ENCODE results near the gene FZD2.
"Not testable (repeated sequence)": the region's sequence is repeated elsewhere in the genome, so short reads cannot be mapped to it uniquely, and the experiment has no call there.

Gene FZD2

DNA sequence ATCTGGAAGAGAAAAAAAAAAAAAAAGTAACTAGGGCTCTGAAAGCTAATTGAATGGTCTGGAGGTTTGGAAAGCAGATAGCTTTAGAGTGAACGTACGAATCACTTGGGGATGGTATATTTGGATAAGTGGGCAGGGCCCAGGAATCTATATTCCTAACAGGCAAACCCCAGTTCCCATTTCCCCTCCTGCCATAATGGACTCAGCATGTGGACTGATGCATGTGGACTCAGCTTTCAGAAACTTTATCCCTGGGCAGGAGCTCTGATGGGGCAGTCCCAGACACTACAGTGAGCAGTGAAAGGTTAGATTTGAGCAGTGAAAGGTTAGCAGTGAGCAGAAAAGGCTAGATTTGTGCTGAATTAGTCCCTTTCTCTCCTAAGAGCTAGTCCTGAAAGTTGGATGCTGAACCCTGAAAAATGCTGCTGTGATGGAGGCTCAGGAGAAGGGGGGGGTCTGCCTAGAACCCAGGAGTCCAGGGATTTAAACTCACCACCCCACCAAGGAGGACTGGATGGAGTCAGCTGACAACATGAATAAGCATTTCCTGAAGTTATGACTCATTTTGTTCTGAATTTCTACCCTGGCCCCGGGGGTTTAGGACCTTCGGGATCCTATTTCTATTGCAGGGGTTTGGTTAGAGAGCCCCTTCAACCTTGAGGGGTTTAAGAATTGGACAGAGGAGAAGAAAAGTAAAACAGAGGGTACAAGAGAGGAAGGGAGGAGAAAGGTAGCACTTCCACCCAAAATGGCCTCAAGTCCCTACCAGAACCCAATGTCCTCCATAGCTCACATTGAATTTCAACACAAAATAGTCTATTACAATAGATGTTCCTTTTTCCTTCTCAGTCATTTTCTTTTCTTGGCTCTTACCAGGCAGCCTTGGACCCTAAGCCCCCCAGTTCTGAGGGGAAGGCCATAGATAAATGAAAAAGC is 10.3 kb upstream of the FZD2 start:
- no peak for DNase-seq

DNA sequence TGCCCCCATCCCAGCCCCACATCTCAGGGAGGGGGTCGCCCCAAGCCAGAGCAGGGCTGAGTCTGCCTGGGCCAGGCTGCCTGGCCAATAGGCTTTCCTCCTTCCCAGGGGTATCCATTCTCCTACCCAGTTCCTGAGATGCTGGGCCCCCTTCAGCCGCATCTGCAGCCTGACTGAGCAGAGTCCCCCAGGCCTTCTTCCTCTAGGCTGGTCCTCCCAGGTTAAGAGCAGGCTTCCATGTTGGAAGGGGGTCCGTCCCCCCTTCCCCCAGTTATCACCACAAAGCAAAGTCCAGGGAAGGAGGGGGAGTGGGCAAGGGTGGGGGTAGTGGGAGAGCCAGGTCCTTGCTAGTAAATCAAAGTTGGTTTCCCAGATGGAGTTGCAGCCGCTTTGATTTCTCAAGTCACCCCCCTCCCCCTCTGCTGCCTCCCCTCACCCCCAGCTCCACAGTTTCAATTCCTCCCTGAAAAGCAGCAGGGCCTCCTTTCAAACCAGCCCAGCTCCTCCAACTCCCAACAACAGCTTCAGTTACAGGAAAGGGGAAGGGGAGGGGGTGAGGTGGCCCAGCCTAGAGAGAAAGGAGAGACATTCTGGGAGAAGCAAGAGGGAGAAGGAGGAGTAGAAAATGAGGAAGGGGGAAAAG is 9.5 kb upstream of the FZD2 start:
- peak in 10 of 56 donors; percentile 8 to 24 (median 9) for DNase-seq

DNA sequence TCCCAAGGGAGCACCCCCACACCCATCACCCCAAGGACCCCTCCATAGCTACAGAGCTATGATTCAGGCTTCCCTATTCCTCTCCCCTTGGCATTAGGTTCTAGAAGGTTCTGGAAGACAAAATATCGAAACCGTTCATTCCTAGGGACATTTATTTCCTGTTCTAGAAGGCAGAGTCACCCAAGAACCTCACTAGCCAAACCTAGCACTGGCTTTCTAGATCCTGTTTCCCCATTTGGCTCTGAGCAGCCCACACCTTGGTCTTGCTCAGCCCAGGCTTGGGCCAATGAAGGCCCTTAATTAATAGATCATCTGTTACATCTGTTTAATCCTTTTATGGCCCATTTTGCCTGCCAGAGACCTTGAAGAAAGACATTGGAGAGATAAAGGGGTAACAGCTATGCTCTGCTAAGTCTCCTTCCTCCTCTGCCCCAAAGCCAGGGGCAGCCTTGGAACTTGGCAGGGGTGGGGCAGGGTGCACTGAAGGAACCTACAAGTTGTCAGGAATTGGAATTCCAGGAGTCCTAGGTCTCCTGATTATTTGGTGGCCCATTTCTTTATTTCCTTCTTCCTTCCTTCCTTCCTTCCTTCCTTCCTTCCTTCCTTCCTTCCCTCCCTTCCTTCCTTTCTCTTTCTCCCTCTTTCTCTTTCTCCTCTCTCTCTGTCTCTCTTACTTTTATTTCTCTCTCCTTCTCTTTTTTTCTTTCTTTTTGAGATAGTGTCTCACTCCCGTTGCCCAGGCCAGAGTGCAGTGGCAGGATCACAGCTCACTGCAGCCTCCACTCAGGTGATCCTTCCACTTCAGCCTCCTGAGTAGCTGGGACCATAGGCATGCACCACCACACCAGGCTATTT is 8.7 kb upstream of the FZD2 start:
- DNase-seq, result no peak

DNA sequence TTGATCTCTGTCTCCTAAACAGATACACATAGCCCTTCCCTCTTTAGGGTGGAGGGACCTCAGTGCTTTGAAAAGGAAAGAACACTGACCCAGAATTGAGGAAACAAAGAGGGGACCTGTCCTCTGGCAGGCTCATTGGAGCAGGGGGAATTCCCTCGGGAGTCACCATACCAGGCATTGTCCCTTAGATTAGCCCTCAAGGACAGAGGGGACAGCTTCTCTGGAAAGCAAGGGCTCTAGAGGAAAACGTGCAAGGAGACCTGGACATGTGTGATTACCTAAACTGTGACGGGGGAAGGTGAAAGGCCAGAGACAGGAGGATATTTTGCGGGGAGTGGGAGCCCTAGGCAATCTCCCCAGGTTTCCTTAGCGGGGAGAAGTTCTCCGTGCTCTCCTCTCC is 7.6 kb upstream of the FZD2 start:
- no peak for DNase-seq

DNA sequence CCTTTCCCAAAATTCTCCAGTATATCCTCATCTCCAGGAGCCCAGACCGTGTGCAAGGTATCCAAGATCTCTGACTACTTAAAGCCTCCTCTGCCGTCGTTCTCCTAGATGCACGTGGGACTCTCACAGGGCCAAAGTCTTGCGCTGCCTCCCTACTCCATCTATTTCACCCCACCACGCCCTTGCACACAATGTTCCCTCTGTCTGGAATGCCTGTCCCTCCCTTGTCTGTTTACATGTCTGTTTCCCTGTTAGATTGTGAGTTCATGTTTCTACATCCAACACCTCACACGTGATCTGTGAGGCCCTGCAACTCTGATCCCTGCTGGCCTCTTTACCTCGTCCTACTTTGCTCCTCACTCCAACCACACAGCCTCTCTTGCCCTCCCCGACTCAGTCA is 4.9 kb upstream of the FZD2 start:
- no peak for DNase-seq

DNA sequence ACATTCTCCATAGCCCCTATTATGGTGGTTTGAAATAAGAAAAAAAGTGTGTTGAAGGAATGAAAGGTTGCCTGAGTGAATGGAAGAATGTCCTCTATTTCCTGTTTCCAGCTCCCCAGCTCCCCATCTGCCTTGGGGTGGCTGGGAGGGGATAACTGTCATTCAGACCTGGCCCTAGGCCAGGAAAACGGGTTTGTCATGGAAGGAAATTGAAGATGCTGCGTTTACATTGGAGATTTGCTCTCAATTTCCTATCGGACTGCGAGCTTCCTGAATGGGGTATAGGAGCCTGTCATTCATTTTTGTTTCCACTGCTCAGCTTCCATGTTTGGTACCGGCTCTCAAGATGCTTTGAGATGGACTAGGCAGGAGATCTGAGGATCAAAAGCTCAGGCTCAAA is 2.2 kb upstream of the FZD2 start:
- DNase-seq, result no peak

DNA sequence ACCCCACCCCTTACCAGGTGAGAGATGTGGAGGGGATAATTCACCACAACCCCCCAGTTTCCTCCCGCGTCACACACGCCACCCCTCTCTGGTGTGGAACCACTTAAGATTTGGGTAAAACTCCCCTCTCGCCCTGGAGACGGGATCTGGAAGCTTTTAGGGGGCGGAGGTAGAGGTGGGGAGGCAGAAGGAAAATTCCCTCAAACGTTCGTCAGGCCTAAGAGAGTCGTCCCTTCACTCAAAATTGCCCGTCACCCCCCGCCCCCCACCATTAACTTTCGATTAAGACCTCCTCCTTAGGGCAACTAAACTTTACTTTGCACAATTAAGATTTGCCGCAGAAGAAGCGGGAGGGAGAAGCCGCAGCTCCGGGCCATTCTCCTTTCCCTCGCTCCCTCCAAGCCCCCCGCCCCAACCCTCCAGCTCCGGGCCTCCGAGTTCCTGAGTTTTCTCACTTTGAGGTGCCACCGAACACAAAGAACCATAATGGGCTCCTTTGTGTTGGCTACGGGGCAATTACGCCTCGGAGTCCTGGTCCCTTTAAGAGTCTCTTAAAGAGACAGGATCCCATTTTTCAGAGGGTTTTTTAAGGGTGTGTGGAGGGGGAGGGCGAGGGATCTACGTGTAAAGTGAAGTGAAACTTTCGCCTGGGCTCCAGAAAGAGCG is 985 bp upstream of the FZD2 start:
- peak in 8 of 56 donors; percentile 8 to 43 (median 14) for DNase-seq

DNA sequence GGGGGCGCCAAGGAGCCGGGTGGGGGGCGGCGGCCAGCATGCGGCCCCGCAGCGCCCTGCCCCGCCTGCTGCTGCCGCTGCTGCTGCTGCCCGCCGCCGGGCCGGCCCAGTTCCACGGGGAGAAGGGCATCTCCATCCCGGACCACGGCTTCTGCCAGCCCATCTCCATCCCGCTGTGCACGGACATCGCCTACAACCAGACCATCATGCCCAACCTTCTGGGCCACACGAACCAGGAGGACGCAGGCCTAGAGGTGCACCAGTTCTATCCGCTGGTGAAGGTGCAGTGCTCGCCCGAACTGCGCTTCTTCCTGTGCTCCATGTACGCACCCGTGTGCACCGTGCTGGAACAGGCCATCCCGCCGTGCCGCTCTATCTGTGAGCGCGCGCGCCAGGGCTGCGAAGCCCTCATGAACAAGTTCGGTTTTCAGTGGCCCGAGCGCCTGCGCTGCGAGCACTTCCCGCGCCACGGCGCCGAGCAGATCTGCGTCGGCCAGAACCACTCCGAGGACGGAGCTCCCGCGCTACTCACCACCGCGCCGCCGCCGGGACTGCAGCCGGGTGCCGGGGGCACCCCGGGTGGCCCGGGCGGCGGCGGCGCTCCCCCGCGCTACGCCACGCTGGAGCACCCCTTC is 484 bp downstream of the FZD2 start:
- peak in 4 of 56 donors; percentile 1 to 16 (median 12) for DNase-seq

DNA sequence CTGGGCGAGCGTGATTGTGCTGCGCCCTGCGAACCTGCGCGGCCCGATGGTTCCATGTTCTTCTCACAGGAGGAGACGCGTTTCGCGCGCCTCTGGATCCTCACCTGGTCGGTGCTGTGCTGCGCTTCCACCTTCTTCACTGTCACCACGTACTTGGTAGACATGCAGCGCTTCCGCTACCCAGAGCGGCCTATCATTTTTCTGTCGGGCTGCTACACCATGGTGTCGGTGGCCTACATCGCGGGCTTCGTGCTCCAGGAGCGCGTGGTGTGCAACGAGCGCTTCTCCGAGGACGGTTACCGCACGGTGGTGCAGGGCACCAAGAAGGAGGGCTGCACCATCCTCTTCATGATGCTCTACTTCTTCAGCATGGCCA is 1.0 kb downstream of the FZD2 start:
- no peak for DNase-seq

DNA sequence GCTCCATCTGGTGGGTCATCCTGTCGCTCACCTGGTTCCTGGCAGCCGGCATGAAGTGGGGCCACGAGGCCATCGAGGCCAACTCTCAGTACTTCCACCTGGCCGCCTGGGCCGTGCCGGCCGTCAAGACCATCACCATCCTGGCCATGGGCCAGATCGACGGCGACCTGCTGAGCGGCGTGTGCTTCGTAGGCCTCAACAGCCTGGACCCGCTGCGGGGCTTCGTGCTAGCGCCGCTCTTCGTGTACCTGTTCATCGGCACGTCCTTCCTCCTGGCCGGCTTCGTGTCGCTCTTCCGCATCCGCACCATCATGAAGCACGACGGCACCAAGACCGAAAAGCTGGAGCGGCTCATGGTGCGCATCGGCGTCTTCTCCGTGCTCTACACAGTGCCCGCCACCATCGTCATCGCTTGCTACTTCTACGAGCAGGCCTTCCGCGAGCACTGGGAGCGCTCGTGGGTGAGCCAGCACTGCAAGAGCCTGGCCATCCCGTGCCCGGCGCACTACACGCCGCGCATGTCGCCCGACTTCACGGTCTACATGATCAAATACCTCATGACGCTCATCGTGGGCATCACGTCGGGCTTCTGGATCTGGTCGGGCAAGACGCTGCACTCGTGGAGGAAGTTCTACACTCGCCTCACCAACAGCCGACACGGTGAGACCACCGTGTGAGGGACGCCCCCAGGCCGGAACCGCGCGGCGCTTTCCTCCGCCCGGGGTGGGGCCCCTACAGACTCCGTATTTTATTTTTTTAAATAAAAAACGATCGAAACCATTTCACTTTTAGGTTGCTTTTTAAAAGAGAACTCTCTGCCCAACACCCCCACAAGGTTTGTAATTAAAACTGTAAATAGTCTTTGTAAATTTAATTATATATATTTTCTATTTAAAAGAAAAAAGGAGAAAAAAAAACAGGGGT is 1.7 kb downstream of the FZD2 start:
- DNase-seq, result no peak

DNA sequence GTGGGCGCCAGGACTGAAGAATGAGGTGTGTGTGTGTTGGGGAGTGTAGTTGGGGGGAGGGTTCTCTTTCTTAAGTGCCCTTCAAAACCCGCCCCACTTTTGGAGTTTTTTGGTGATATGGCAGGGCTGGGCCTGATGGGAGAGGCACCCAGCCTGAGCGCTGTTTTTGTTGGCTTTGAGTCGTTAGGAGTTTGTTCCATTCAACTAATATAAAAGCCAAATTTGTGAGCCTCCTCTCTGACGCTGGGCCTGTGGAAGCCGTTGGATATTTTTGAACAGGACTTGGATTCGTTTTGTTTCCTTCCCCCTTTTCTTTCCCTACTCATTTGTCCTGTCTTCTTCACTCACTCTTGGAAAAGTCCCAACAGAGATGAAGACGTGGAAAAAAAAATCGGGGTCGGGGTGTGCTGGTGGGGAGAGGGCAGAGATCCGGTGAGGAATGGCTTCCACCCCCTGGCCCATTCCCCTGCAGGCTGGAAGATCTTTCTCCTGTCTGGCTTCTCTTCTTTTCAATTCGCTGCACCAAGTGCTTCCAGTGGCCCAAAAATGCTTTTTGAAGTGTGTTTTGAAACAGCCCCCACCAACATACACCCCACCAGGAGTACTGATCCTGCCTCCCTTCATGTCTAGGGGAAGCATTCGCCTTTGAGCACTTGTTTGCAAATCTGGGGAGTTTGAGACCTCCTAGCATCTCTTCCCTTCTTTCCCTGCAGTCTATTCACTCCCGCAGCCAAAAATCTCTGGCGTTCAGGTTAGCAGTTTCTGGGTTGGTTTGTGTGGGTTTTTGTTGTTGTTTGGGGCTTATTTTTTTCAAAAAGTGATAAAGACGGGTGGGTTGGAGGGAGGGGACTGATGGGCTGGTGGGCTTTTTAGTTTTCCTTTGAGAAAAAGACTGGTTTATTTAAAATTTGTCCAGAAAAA is 2.6 kb downstream of the FZD2 start:
- DNase-seq, result no peak

DNA sequence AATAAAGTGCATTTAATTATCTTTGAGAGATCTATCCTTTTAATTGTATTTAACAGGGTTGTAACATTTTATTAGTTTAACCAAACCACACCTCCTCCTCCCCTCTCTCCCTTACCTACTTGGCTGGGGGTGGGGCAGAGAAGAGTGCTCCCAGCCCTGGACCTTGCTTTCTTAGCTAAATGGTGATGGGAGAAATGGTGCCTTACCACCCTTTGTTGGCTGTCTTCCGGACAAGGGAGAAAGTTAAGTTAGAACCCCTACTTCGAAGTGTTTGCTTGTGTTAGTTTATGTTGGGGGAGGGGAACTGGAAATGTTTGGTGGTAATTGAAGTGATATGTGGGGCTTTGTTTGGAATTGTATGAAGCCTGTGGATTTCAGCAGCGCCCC is 3.9 kb downstream of the FZD2 start:
- DNase-seq, result no peak

DNA sequence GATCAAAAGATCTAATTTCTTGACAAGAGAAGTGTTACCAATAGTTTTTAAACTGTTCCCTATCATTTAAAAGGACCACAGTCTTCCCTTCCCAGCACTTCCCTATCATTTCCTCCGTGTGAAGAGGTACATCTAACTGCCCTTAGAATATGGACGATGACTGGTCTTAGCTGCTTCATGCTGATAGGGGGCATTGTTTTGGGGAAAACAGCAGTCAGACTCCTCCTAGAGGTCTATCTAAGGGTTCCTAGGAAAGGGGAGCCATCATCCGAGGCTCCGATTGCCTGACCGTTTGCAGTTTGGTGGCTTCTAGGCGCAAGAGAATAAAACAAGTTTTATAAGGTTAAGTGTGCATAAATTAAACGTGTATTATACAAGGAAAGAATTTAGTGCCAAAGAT is 7.1 kb downstream of the FZD2 start:
- DNase-seq, result no peak

DNA sequence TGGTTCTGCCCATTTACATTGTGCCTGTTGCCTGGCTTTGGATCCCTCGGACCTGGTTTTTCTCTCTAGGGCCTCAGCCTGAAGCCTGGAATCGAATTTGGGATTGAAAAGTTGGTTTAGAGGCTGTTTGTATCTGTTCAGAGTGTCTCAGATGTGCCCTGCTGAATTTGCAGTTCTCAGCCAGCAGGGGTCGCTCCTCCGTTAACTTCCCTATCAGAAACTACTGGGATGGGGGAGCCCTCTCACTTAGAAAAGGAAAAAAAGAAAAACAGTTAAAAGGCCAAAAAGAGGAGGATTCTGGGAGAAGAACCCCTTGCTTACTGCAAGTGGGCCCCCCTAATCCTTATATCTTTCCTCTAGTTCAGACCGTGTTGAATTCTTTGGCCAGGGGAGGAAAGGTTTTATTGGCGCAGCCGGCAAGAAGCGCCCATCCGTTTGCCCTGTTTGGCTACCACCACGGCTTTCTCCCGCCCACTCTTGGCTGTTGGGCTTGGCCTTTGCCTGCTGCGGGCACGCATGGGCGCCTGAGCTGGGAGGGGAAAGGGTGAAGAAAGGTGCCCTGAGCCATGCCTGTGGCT is 8.7 kb downstream of the FZD2 start:
- DNase-seq, result no peak

DNA sequence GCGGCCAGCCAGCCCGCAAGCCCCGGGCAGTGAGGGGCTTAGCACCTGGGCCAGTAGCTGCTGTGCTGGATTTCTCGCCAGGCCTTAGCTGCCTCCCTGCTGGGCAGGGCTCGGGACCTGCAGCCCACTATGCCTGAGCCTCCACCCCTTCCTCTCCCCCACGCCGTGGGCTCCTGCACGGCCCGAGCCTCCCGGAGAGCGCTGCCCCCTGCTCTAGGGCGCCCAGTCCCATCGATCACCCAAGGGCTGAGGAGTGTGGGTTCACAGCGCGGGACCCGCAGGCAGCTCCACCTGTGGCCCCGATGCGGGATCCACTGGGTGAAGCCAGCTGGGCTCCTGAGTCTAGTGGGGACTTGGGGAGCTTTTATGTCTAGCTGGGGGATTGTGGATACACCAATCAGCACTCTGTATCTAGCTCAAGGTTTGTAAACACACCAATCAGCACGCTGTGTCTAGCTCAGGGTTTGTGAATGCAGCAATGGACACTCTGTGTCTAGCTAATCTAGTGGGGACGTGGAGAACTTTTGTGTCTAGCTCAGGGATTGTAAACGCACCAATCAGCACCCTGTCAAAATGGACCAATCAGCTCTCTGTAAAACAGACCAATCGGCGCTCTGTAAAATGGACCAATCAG is 11.1 kb downstream of the FZD2 start:
- not testable (repeated sequence) for DNase-seq

DNA sequence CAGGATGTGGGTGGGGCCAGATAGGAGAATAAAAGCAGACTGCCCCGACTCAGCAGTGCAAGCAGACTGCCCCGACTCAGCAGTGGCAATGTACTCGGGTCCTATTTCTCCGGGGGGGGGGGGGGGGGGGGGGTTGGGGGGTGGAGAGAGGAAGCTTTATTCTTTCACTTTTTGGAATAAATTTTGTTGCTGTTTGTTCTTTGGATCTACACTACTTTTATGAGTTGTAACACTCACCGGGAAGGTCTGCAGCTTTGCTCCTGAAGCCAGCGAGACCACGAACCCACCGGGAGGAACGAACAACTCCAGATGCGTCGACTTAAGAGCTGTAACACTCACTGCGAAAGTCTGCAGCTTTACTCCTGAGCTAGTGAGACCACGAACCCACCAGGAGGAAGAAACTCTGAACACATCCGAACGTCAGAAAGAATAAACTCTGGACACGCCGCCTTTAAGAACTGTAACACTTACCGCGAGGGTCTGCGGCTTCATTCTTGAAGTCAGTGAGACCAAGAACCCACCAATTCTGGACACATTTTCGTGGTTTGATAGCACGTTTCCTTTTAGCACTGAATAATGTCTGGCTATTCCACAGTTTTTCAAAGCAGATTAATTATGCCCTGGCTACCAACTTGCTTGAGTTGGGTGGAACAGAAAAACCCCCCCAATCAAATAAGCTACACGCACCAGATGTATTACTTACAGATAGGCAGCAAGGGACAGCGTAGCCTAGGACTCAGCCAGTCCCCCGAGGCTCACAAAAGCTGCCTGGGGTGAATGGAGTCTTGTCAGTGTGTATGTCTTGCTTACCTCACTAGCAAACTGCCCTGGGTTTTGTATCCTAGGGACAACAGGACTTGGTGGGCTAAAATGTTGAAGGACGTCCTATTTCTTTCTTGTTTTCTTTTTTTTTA is 11.9 kb downstream of the FZD2 start:
- peak in 3 of 56 donors; percentile 5 to 42 (median 7) for DNase-seq

DNA sequence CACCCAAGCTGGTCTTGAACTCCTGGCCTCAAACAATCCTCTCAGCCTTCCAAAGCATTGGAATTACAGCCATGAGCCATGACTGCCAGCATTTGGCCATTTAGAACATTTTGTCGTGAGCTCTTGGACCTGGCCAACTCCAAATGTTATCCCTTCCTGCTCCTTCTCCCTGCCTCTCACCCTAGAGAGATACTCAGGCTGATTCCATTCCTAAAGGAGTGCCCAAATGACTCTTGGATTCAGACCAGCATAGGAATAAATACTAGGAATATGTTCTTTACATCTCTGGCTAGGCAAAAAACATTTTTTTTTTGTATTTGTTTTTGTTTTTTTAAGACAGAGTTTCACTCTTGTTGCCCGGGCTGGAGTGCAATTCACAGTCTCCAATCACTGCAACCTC is 15.5 kb downstream of the FZD2 start:
- no peak for DNase-seq

Data from amygdala (tissue), 56 donors.